WTC11 (cell line): ENCODE data around the gene TNIK.

Source experiments
- ARID4B ChIP-seq: sonication (generic); formaldehyde crosslinking; IDR thresholded peaks from 2 replicates; pipeline ENCODE4 v1.8.0; 2023; ENCODE audit warnings: missing genetic modification reagents, mild to moderate bottlenecking, borderline replicate concordance
- ATF1 ChIP-seq: sonication (generic); formaldehyde crosslinking; IDR thresholded peaks from 2 replicates; pipeline ENCODE4 v1.8.1; 2023; ENCODE audit warnings: mild to moderate bottlenecking, moderate library complexity, missing genetic modification reagents
- ATF2 ChIP-seq: sonication (generic); formaldehyde crosslinking; IDR thresholded peaks from 2 replicates; pipeline ENCODE4 v1.8.1; 2022; ENCODE audit warnings: low read depth, missing genetic modification reagents, borderline replicate concordance
- CREM ChIP-seq: sonication (generic); formaldehyde crosslinking; IDR thresholded peaks from 2 replicates; pipeline ENCODE4 v1.8.1; 2022; ENCODE audit warnings: mild to moderate bottlenecking, missing genetic modification reagents, moderate library complexity
- FOXK1 ChIP-seq: sonication (generic); formaldehyde crosslinking; IDR thresholded peaks from 2 replicates; pipeline ENCODE4 v1.8.0; 2022; ENCODE audit warnings: mild to moderate bottlenecking, moderate library complexity, missing genetic modification reagents
- GABPB1 ChIP-seq: sonication (generic); formaldehyde crosslinking; IDR thresholded peaks from 2 replicates; pipeline ENCODE4 v1.8.1; 2023; ENCODE audit warnings: mild to moderate bottlenecking, missing genetic modification reagents
- IRF2 ChIP-seq: sonication (generic); formaldehyde crosslinking; IDR thresholded peaks from 2 replicates; pipeline ENCODE4 v1.8.0; 2022; ENCODE audit warnings: low read depth, missing genetic modification reagents, borderline replicate concordance
- NR2C2 ChIP-seq: sonication (generic); formaldehyde crosslinking; IDR thresholded peaks from 2 replicates; pipeline ENCODE4 v1.8.0; 2022; ENCODE audit warnings: mild to moderate bottlenecking, missing genetic modification reagents
- TP53 ChIP-seq: sonication (generic); formaldehyde crosslinking; IDR thresholded peaks from 2 replicates; pipeline ENCODE4 v1.8.1; 2023; ENCODE audit warnings: mild to moderate bottlenecking, missing genetic modification reagents
- USF2 ChIP-seq: sonication (generic); formaldehyde crosslinking; IDR thresholded peaks from 2 replicates; pipeline ENCODE4 v1.8.1; 2023; ENCODE audit warnings: mild to moderate bottlenecking, missing genetic modification reagents, moderate library complexity
- TF ChIP-seq, protein P1 (sequence below): fragments of 200-600 bp; IDR thresholded peaks from 2 replicates; pipeline ENCODE4 v1.8.0; 2022; ENCODE audit warnings: antibody characterized with exemption
- TF ChIP-seq, protein P2 (sequence below): fragments of 250-450 bp; sonication (Bioruptor Pico); conservative IDR thresholded peaks from 2 replicates; pipeline ENCODE4 v1.9.0; 2021; ENCODE audit warnings: mild to moderate bottlenecking
- TF ChIP-seq, protein P3 (sequence below): sonication (generic); formaldehyde crosslinking; IDR thresholded peaks from 2 replicates; pipeline ENCODE4 v1.8.1; 2023; ENCODE audit warnings: mild to moderate bottlenecking, missing genetic modification reagents, moderate library complexity
- TF ChIP-seq, protein P4 (sequence below): sonication (generic); formaldehyde crosslinking; IDR thresholded peaks from 2 replicates; pipeline ENCODE4 v1.8.0; 2022; ENCODE audit warnings: mild to moderate bottlenecking, missing genetic modification reagents

GRCh38 chr3:171072432-171072831 lies 387.8 kb downstream of the TNIK start:
- TF ChIP-seq ATF2 (CRISPR knock-in tag) (no peak), CREM (no peak), FOXK1 (CRISPR knock-in tag) (no peak), GABPB1 (CRISPR knock-in tag) (no peak), TP53 (CRISPR knock-in tag) (no peak), IRF2 (no peak), NR2C2 (CRISPR knock-in tag) (no peak), USF2 (CRISPR knock-in tag) (no peak), ATF1 (CRISPR knock-in tag) (no peak), ARID4B (CRISPR knock-in tag) (no peak)
- TF ChIP-seq, protein P1, sequence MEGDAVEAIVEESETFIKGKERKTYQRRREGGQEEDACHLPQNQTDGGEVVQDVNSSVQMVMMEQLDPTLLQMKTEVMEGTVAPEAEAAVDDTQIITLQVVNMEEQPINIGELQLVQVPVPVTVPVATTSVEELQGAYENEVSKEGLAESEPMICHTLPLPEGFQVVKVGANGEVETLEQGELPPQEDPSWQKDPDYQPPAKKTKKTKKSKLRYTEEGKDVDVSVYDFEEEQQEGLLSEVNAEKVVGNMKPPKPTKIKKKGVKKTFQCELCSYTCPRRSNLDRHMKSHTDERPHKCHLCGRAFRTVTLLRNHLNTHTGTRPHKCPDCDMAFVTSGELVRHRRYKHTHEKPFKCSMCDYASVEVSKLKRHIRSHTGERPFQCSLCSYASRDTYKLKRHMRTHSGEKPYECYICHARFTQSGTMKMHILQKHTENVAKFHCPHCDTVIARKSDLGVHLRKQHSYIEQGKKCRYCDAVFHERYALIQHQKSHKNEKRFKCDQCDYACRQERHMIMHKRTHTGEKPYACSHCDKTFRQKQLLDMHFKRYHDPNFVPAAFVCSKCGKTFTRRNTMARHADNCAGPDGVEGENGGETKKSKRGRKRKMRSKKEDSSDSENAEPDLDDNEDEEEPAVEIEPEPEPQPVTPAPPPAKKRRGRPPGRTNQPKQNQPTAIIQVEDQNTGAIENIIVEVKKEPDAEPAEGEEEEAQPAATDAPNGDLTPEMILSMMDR = no peak
- TF ChIP-seq, protein P2, sequence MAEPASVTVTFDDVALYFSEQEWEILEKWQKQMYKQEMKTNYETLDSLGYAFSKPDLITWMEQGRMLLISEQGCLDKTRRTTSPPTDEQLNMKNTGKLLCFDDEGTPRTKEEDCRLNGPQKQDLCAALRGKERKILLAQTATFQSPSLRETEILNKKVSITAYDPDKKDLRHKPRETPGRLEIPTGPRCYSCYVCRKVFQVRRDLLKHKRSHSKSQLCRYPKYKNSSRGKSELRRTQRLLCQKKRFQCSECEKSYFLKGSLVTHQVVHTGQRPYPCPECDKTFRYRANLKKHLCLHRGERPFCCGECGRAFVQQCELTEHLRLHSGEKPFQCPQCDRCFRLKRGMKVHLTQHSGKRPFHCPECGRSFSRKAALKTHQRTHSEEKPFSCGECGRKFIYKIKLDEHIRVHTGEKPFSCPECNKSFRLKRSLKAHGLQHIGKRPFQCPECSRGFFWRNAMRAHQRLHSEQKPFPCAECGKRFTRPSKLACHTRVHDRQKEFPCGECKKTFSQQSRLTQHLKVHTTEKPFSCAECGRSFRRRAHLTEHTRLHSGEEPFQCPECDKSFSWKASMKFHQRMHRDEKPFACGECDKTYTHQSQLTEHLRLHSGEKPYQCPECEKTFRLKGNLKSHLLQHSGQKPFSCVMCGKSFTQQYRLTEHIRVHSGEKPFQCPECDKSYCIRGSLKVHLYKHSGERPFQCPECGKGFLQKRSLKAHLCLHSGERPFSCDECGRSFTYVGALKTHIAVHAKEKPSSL = no peak
- TF ChIP-seq, protein P3, sequence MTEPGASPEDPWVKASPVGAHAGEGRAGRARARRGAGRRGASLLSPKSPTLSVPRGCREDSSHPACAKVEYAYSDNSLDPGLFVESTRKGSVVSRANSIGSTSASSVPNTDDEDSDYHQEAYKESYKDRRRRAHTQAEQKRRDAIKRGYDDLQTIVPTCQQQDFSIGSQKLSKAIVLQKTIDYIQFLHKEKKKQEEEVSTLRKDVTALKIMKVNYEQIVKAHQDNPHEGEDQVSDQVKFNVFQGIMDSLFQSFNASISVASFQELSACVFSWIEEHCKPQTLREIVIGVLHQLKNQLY (CRISPR knock-in tag) = no peak
- TF ChIP-seq, protein P4, sequence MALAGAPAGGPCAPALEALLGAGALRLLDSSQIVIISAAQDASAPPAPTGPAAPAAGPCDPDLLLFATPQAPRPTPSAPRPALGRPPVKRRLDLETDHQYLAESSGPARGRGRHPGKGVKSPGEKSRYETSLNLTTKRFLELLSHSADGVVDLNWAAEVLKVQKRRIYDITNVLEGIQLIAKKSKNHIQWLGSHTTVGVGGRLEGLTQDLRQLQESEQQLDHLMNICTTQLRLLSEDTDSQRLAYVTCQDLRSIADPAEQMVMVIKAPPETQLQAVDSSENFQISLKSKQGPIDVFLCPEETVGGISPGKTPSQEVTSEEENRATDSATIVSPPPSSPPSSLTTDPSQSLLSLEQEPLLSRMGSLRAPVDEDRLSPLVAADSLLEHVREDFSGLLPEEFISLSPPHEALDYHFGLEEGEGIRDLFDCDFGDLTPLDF = no peak
